Measurements from ENCODE around the gene ST8SIA1. TPM values are rescaled to one million over a fixed set of nuclear protein-coding genes. Genes with fewer than 3 reads are reported as not detected.

Gene ST8SIA1
- total RNA-seq, 4 donors from 2014 or later: 5.1 to 13.6 (median 9.8) TPM

- TF ChIP-seq POLR2AphosphoS5 (IDR thresholded peaks at IDR 0.05): no peak
- TF ChIP-seq POLR2A (IDR thresholded peaks at IDR 0.05; ENCODE audit: low read depth): no peak
- no peak for TF ChIP-seq EP300 (IDR thresholded peaks at IDR 0.05)
- no peak for TF ChIP-seq CTCF (IDR thresholded peaks at IDR 0.05)
- peaks cover 0 to 6% (median 0%) of the 10 kb centered on the region in 4 donors for H3K36me3 ChIP-seq
- WGBS: 72% methylated on average over 2 of the region's 2 CpGs
- H3K27ac ChIP-seq (replicated peaks in 1 of 4): no peak overlapping the region
- no peak overlapping the region for H3K4me3 ChIP-seq
- H3K4me1 ChIP-seq: peaks cover 0 to 22% (median 9%) of the 10 kb centered on the region in 4 donors
- H3K27me3 ChIP-seq: no peaks in the 10 kb centered on the region
- no peaks in the 10 kb centered on the region for H3K9me3 ChIP-seq
- DNase-seq (ENCODE audit: extremely low spot score): no peak
- intact Hi-C loops (cut with DNase I): no loop called here
Observed at GRCh38 chr12:22310275-22310674, 24.2 kb downstream of the ST8SIA1 start.

DNA sequence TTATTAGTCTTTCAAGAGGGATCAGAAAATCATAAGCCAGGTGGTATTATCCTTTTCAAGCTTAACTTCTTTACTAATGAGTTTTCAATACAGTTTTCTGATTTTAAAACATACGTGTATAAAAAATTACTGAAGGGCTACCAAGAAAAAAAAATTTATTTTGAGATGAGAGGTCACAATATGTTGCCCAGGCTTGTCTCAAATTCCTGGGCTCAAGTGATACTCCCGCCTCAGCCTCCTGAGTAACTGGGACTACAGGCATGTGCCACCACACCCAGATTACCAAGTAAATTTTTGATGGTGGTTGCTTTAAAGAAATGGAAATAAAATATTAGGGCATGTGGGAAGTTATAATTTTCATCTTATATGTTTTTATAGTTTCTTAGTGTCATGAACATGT lies 26.7 kb downstream of the ST8SIA1 start:
- H3K36me3 ChIP-seq: peaks cover 0 to 6% (median 0%) of the 10 kb centered on the region in 4 donors
- no peak for TF ChIP-seq POLR2A (IDR thresholded peaks at IDR 0.05; ENCODE audit: low read depth)
- no peak for TF ChIP-seq CTCF (IDR thresholded peaks at IDR 0.05)
- TF ChIP-seq EP300 (IDR thresholded peaks at IDR 0.05): no peak
- no peak for TF ChIP-seq POLR2AphosphoS5 (IDR thresholded peaks at IDR 0.05)
- WGBS: 72% methylated on average over 2 of the region's 2 CpGs
- no peak for DNase-seq (ENCODE audit: extremely low spot score)
- H3K27ac ChIP-seq (replicated peaks in 1 of 4): no peak overlapping the region
- no peak overlapping the region for H3K4me3 ChIP-seq
- H3K9me3 ChIP-seq: no peaks in the 10 kb centered on the region
- no peaks in the 10 kb centered on the region for H3K27me3 ChIP-seq
- H3K4me1 ChIP-seq: peaks cover 0 to 31% (median 8%) of the 10 kb centered on the region in 4 donors
- intact Hi-C loops (cut with DNase I): no loop called here

DNA sequence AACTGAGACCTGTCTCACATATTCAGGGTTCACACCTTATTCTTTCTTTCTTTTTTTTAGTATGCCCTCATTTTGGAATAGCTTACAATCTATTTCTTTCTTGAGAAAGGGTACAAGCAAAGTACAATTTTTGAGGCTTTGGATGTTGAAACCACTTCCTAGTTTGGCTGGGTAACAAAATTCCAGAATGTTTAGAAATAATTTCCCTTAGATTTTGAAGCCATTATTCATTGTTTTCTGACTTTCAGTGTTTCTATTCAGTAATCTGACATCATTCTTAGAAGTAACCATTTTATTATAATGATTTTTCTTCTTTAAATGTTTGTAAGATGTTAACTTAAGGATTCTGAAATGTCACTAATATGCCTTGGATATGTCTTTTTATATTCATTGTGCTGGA lies 28.2 kb downstream of the ST8SIA1 start:
- Histone ChIP-seq H3K4me3 (no peak overlapping the region), H3K9me3 (no peaks in the 10 kb centered on the region), H3K4me1 (peaks cover 0 to 19% (median 7%) of the 10 kb centered on the region in 4 donors), H3K27me3 (no peaks in the 10 kb centered on the region), H3K36me3 (peaks cover 0 to 6% (median 0%) of the 10 kb centered on the region in 4 donors), H3K27ac (replicated peaks in 1 of 4) (no peak overlapping the region)
- DNase-seq (ENCODE audit: extremely low spot score): no peak
- intact Hi-C loops (cut with DNase I): no loop called here
- no peak for TF ChIP-seq POLR2A (IDR thresholded peaks at IDR 0.05; ENCODE audit: low read depth)
- TF ChIP-seq CTCF (IDR thresholded peaks at IDR 0.05): no peak
- TF ChIP-seq EP300 (IDR thresholded peaks at IDR 0.05): no peak
- TF ChIP-seq POLR2AphosphoS5 (IDR thresholded peaks at IDR 0.05): no peak

DNA sequence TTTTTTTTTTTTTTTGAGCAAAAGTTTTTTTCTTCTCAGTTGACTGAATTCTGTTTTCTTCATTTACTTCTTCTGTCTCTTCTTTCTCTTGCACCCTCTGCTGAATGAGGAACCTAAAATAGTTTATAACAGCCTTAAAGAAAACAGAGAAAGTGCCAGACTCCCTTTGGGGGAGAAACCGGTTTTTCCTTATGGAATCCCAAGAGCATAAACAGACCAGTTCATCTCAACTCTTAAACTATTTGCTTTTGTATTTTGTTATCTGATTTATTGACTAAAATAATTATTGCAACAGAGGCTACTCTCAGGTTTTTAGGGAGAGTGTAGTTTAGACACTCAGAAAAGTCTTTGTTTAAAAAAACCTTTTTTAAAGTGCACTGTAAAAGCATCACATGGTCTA lies 30.2 kb downstream of the ST8SIA1 start:
- WGBS: 66% methylated on average over 1 of the region's 1 CpG
- Histone ChIP-seq H3K27ac (replicated peaks in 1 of 4) (no peak overlapping the region), H3K9me3 (no peaks in the 10 kb centered on the region), H3K4me3 (no peak overlapping the region), H3K36me3 (peaks cover 0 to 4% (median 0%) of the 10 kb centered on the region in 4 donors), H3K27me3 (no peaks in the 10 kb centered on the region), H3K4me1 (peaks cover 0 to 19% (median 7%) of the 10 kb centered on the region in 4 donors)
- intact Hi-C loops (cut with DNase I): no loop called here
- DNase-seq (ENCODE audit: extremely low spot score): no peak
- no peak for TF ChIP-seq POLR2AphosphoS5 (IDR thresholded peaks at IDR 0.05)
- no peak for TF ChIP-seq EP300 (IDR thresholded peaks at IDR 0.05)
- no peak for TF ChIP-seq CTCF (IDR thresholded peaks at IDR 0.05)
- TF ChIP-seq POLR2A (IDR thresholded peaks at IDR 0.05; ENCODE audit: low read depth): no peak

- no peaks in the 10 kb centered on the region for H3K36me3 ChIP-seq
- H3K27me3 ChIP-seq: no peaks in the 10 kb centered on the region
- DNase-seq (ENCODE audit: extremely low spot score): no peak
- H3K4me3 ChIP-seq: no peak overlapping the region
- intact Hi-C loops (cut with DNase I): no loop called here
- H3K27ac ChIP-seq (replicated peaks in 1 of 4): no peak overlapping the region
- no peak for TF ChIP-seq POLR2A (IDR thresholded peaks at IDR 0.05; ENCODE audit: low read depth)
- TF ChIP-seq CTCF (IDR thresholded peaks at IDR 0.05): no peak
- no peak for TF ChIP-seq POLR2AphosphoS5 (IDR thresholded peaks at IDR 0.05)
- no peak for TF ChIP-seq EP300 (IDR thresholded peaks at IDR 0.05)
- peaks cover 0 to 8% (median 1%) of the 10 kb centered on the region in 4 donors for H3K4me1 ChIP-seq
- H3K9me3 ChIP-seq: no peaks in the 10 kb centered on the region
Observed at GRCh38 chr12:22299294-22299912, 35.1 kb downstream of the ST8SIA1 start.

All from esophagus muscularis mucosa (tissue), 4 donors.